Measurements from ENCODE around the gene DPP6.

Gene DPP6

GRCh38 chr7:154856733-154857132 lies 804.5 kb downstream of the DPP6 start:
- Histone ChIP-seq H3K4me3 (ENCODE audit: low read length in 2 of 2) (no peak overlapping the region), H3K9me3 (ENCODE audit: control insufficient read depth in 2 of 2, low read length in 2 of 2) (no peaks in the 10 kb centered on the region), H3K9ac (ENCODE audit: low read length in 2 of 2) (no peak overlapping the region), H3K4me1 (ENCODE audit: control insufficient read depth, insufficient read depth, low read length) (no peaks in the 10 kb centered on the region), H3K36me3 (ENCODE audit: control insufficient read depth in 2 of 2, insufficient read depth in 2 of 2, low read length in 2 of 2) (peaks cover 5 to 6% of the 10 kb centered on the region in 2 donors), H3K27ac (ENCODE audit: low read length) (no peak overlapping the region), H3K27me3 (ENCODE audit: control insufficient read depth in 1 of 2, insufficient read depth in 2 of 2, low read length in 2 of 2) (no peaks in the 10 kb centered on the region)

GRCh38 chr7:154857240-154857639 lies 805.0 kb downstream of the DPP6 start:
- Histone ChIP-seq H3K27me3 (ENCODE audit: control insufficient read depth in 1 of 2, insufficient read depth in 2 of 2, low read length in 2 of 2) (no peaks in the 10 kb centered on the region), H3K9ac (ENCODE audit: low read length in 2 of 2) (no peak overlapping the region), H3K36me3 (ENCODE audit: control insufficient read depth in 2 of 2, insufficient read depth in 2 of 2, low read length in 2 of 2) (peaks cover 5 to 6% of the 10 kb centered on the region in 2 donors), H3K9me3 (ENCODE audit: control insufficient read depth in 2 of 2, low read length in 2 of 2) (no peaks in the 10 kb centered on the region), H3K27ac (ENCODE audit: low read length) (no peak overlapping the region), H3K4me3 (ENCODE audit: low read length in 2 of 2) (no peak overlapping the region), H3K4me1 (ENCODE audit: control insufficient read depth, insufficient read depth, low read length) (no peaks in the 10 kb centered on the region)

GRCh38 chr7:154857728-154858681 lies 805.8 kb downstream of the DPP6 start:
- no peak overlapping the region for H3K27ac ChIP-seq (ENCODE audit: low read length)
- H3K27me3 ChIP-seq (ENCODE audit: control insufficient read depth in 1 of 2, insufficient read depth in 2 of 2, low read length in 2 of 2) = no peaks in the 10 kb centered on the region
- no peak overlapping the region for H3K9ac ChIP-seq (ENCODE audit: low read length in 2 of 2)
- H3K4me1 ChIP-seq (ENCODE audit: control insufficient read depth, insufficient read depth, low read length) = no peaks in the 10 kb centered on the region
- H3K4me3 ChIP-seq (ENCODE audit: low read length in 2 of 2) = no peak overlapping the region
- no peaks in the 10 kb centered on the region for H3K9me3 ChIP-seq (ENCODE audit: control insufficient read depth in 2 of 2, low read length in 2 of 2)
- H3K36me3 ChIP-seq (ENCODE audit: control insufficient read depth in 2 of 2, insufficient read depth in 2 of 2, low read length in 2 of 2) = peaks cover 5 to 6% of the 10 kb centered on the region in 2 donors

GRCh38 chr7:154858836-154859537 lies 806.8 kb downstream of the DPP6 start:
- Histone ChIP-seq H3K36me3 (ENCODE audit: control insufficient read depth in 2 of 2, insufficient read depth in 2 of 2, low read length in 2 of 2) (peaks cover 3 to 5% of the 10 kb centered on the region in 2 donors), H3K4me3 (ENCODE audit: low read length in 2 of 2) (no peak overlapping the region), H3K4me1 (ENCODE audit: control insufficient read depth, insufficient read depth, low read length) (no peaks in the 10 kb centered on the region), H3K9me3 (ENCODE audit: control insufficient read depth in 2 of 2, low read length in 2 of 2) (no peaks in the 10 kb centered on the region), H3K27me3 (ENCODE audit: control insufficient read depth in 1 of 2, insufficient read depth in 2 of 2, low read length in 2 of 2) (no peaks in the 10 kb centered on the region), H3K27ac (ENCODE audit: low read length) (no peak overlapping the region), H3K9ac (ENCODE audit: low read length in 2 of 2) (no peak overlapping the region)

- Histone ChIP-seq H3K4me1 (ENCODE audit: control insufficient read depth, insufficient read depth, low read length) (no peaks in the 10 kb centered on the region), H3K9ac (ENCODE audit: low read length in 2 of 2) (no peak overlapping the region), H3K36me3 (ENCODE audit: control insufficient read depth in 2 of 2, insufficient read depth in 2 of 2, low read length in 2 of 2) (peaks cover 2 to 5% of the 10 kb centered on the region in 2 donors), H3K27me3 (ENCODE audit: control insufficient read depth in 1 of 2, insufficient read depth in 2 of 2, low read length in 2 of 2) (no peaks in the 10 kb centered on the region), H3K9me3 (ENCODE audit: control insufficient read depth in 2 of 2, low read length in 2 of 2) (no peaks in the 10 kb centered on the region), H3K4me3 (ENCODE audit: low read length in 2 of 2) (no peak overlapping the region), H3K27ac (ENCODE audit: low read length) (no peak overlapping the region)
These were observed 807.8 kb downstream of the DPP6 start for GRCh38 chr7:154859747-154860620.

- H3K27ac ChIP-seq (ENCODE audit: low read length) = no peak overlapping the region
- no peak overlapping the region for H3K9ac ChIP-seq (ENCODE audit: low read length in 2 of 2)
- H3K4me1 ChIP-seq (ENCODE audit: control insufficient read depth, insufficient read depth, low read length) = no peaks in the 10 kb centered on the region
- H3K36me3 ChIP-seq (ENCODE audit: control insufficient read depth in 2 of 2, insufficient read depth in 2 of 2, low read length in 2 of 2) = peaks cover 2 to 5% of the 10 kb centered on the region in 2 donors
- H3K9me3 ChIP-seq (ENCODE audit: control insufficient read depth in 2 of 2, low read length in 2 of 2) = no peaks in the 10 kb centered on the region
- no peak overlapping the region for H3K4me3 ChIP-seq (ENCODE audit: low read length in 2 of 2)
- H3K27me3 ChIP-seq (ENCODE audit: control insufficient read depth in 1 of 2, insufficient read depth in 2 of 2, low read length in 2 of 2) = no peaks in the 10 kb centered on the region
These were observed 808.6 kb downstream of the DPP6 start for GRCh38 chr7:154860621-154861375.

- H3K4me1 ChIP-seq (ENCODE audit: control insufficient read depth, insufficient read depth, low read length) = no peaks in the 10 kb centered on the region
- H3K9me3 ChIP-seq (ENCODE audit: control insufficient read depth in 2 of 2, low read length in 2 of 2) = no peaks in the 10 kb centered on the region
- H3K4me3 ChIP-seq (ENCODE audit: low read length in 2 of 2) = no peak overlapping the region
- H3K36me3 ChIP-seq (ENCODE audit: control insufficient read depth in 2 of 2, insufficient read depth in 2 of 2, low read length in 2 of 2) = peaks cover 2 to 5% of the 10 kb centered on the region in 2 donors
- no peak overlapping the region for H3K27ac ChIP-seq (ENCODE audit: low read length)
- no peak overlapping the region for H3K9ac ChIP-seq (ENCODE audit: low read length in 2 of 2)
- H3K27me3 ChIP-seq (ENCODE audit: control insufficient read depth in 1 of 2, insufficient read depth in 2 of 2, low read length in 2 of 2) = no peaks in the 10 kb centered on the region
These were observed 809.4 kb downstream of the DPP6 start for GRCh38 chr7:154861589-154861988.

- Histone ChIP-seq H3K4me1 (ENCODE audit: control insufficient read depth, insufficient read depth, low read length) (no peaks in the 10 kb centered on the region), H3K27ac (ENCODE audit: low read length) (no peak overlapping the region), H3K9ac (ENCODE audit: low read length in 2 of 2) (no peak overlapping the region), H3K36me3 (ENCODE audit: control insufficient read depth in 2 of 2, insufficient read depth in 2 of 2, low read length in 2 of 2) (peaks cover 2 to 5% of the 10 kb centered on the region in 2 donors), H3K27me3 (ENCODE audit: control insufficient read depth in 1 of 2, insufficient read depth in 2 of 2, low read length in 2 of 2) (no peaks in the 10 kb centered on the region), H3K9me3 (ENCODE audit: control insufficient read depth in 2 of 2, low read length in 2 of 2) (no peaks in the 10 kb centered on the region), H3K4me3 (ENCODE audit: low read length in 2 of 2) (no peak overlapping the region)
These were observed 810.1 kb downstream of the DPP6 start for GRCh38 chr7:154862153-154862791.

GRCh38 chr7:154863766-154864522 lies 811.7 kb downstream of the DPP6 start:
- Histone ChIP-seq H3K36me3 (ENCODE audit: control insufficient read depth in 2 of 2, insufficient read depth in 2 of 2, low read length in 2 of 2) (no peaks in the 10 kb centered on the region), H3K9me3 (ENCODE audit: control insufficient read depth in 2 of 2, low read length in 2 of 2) (no peaks in the 10 kb centered on the region), H3K27ac (ENCODE audit: low read length) (no peak overlapping the region), H3K4me1 (ENCODE audit: control insufficient read depth, insufficient read depth, low read length) (no peaks in the 10 kb centered on the region), H3K27me3 (ENCODE audit: control insufficient read depth in 1 of 2, insufficient read depth in 2 of 2, low read length in 2 of 2) (no peaks in the 10 kb centered on the region), H3K9ac (ENCODE audit: low read length in 2 of 2) (no peak overlapping the region), H3K4me3 (ENCODE audit: low read length in 2 of 2) (no peak overlapping the region)
